HepG2 (cell line): Measurements from ENCODE around the gene USP5. TPM values are rescaled to one million over a fixed set of nuclear protein-coding genes. Genes with fewer than 3 reads are reported as not detected.

Experiments used
- BORCS8-MEF2B ChIP-seq: sonication (generic); formaldehyde crosslinking; IDR thresholded peaks from 2 replicates; pipeline ENCODE4 v1.8.0; 2022; ENCODE audit warnings: mild to moderate bottlenecking, missing genetic modification reagents
- CBFB ChIP-seq: sonication (generic); formaldehyde crosslinking; IDR thresholded peaks from 2 replicates; pipeline ENCODE4 v1.4.0; 2020; ENCODE audit warnings: missing genetic modification reagents
- CBX5 ChIP-seq: sonication (generic); formaldehyde crosslinking; IDR thresholded peaks from 2 replicates; pipeline ENCODE4 v1.4.0; 2020; ENCODE audit warnings: missing genetic modification reagents, borderline replicate concordance
- EEA1 ChIP-seq: sonication (generic); formaldehyde crosslinking; IDR thresholded peaks from 2 replicates; pipeline ENCODE4 v1.5.1; 2020; ENCODE audit warnings: mild to moderate bottlenecking, missing genetic modification reagents, borderline replicate concordance
- IKZF4 ChIP-seq: sonication (generic); formaldehyde crosslinking; IDR thresholded peaks from 2 replicates; pipeline ENCODE4 v1.5.1; 2020; ENCODE audit warnings: borderline replicate concordance, mild to moderate bottlenecking, low read depth, missing genetic modification reagents; ENCODE audit errors: not compliant biosample characterization
- IKZF5 ChIP-seq: IDR thresholded peaks from 2 replicates; pipeline ENCODE4 v1.6.1; 2018; ENCODE audit warnings: missing genetic modification reagents, mild to moderate bottlenecking, missing compliant biosample characterization
- JUN ChIP-seq: sonication (generic); formaldehyde crosslinking; IDR thresholded peaks from 2 replicates; pipeline ENCODE4 v1.4.0; 2020; ENCODE audit warnings: mild to moderate bottlenecking, missing genetic modification reagents
- MAZ ChIP-seq, 2 experiments: sonication (generic) in 1 of 2; formaldehyde crosslinking in 1 of 2; IDR thresholded peaks; 2 replicates each; pipeline versions ENCODE4 v1.5.0 to v1.6.1; 2012 to 2020; ENCODE audit warnings: low read depth in 2 of 2, mild to moderate bottlenecking in 2 of 2, borderline replicate concordance in 1 of 2, improper control_type of control experiment in 1 of 2, low read length in 1 of 2, missing genetic modification reagents in 1 of 2, moderate library complexity in 1 of 2
- NFKBIZ ChIP-seq: IDR thresholded peaks from 2 replicates; pipeline ENCODE4 v1.6.1; 2018; ENCODE audit warnings: missing genetic modification reagents, missing compliant biosample characterization
- POLR2A ChIP-seq, 2 experiments: IDR thresholded peaks; 2 replicates each; pipeline ENCODE4 v1.6.1; 2011; ENCODE audit warnings: low read depth in 2 of 2, low read length in 2 of 2, mild to moderate bottlenecking in 1 of 2, moderate library complexity in 1 of 2; ENCODE audit not compliant: insufficient read depth in 1 of 2
- RBAK ChIP-seq: sonication (generic); formaldehyde crosslinking; IDR thresholded peaks from 2 replicates; pipeline ENCODE4 v1.5.1; 2020; ENCODE audit warnings: mild to moderate bottlenecking, missing genetic modification reagents
- SIX1 ChIP-seq: sonication (generic); formaldehyde crosslinking; IDR thresholded peaks from 2 replicates; pipeline ENCODE4 v1.4.0; 2020; ENCODE audit warnings: missing genetic modification reagents, borderline replicate concordance
- ZNF143 ChIP-seq: sonication (generic); formaldehyde crosslinking; IDR thresholded peaks from 2 replicates; pipeline ENCODE4 v1.4.0; 2020; ENCODE audit warnings: missing genetic modification reagents
- ZNF251 ChIP-seq: sonication (generic); formaldehyde crosslinking; IDR thresholded peaks from 2 replicates; pipeline ENCODE4 v1.9.0; 2021; ENCODE audit warnings: mild to moderate bottlenecking, missing genetic modification reagents
- ZNF33A ChIP-seq: sonication (generic); formaldehyde crosslinking; IDR thresholded peaks from 2 replicates; pipeline ENCODE4 v1.5.1; 2020; ENCODE audit warnings: missing genetic modification reagents, mild to moderate bottlenecking, moderate library complexity, borderline replicate concordance
- ZNF569 ChIP-seq: sonication (generic); formaldehyde crosslinking; IDR thresholded peaks from 2 replicates; pipeline ENCODE4 v1.5.0; 2020; ENCODE audit warnings: mild to moderate bottlenecking, missing genetic modification reagents, moderate library complexity, borderline replicate concordance
- ZNF660 ChIP-seq: sonication (generic); formaldehyde crosslinking; IDR thresholded peaks from 2 replicates; pipeline ENCODE4 v1.5.1; 2020; ENCODE audit warnings: mild to moderate bottlenecking, low read depth, missing genetic modification reagents, borderline replicate concordance
- ZNF770 ChIP-seq: sonication (generic); formaldehyde crosslinking; IDR thresholded peaks from 2 replicates; pipeline ENCODE4 v1.5.0; 2020; ENCODE audit warnings: mild to moderate bottlenecking, missing genetic modification reagents
- polyA plus RNA-seq, 8 experiments: library from polyadenylated mRNA; depleted of rRNA in 3 of 8; stranded (reverse) in 7 of 8; unstranded in 1 of 8; fragments of >200 nt; fragmentation: Illumina TruSeq in 4 of 8; extraction: Trizol in 4 of 8; gene quantifications; 2 replicates each; pipeline versions ENCODE4 v1.2.1 to v1.2.3, GENCODE V29; 2011 to 2016; ENCODE audit warnings: low read depth in 4 of 8, missing spikeins in 1 of 8, mixed read lengths in 1 of 8; ENCODE audit not compliant: insufficient read depth in 1 of 8
- total RNA-seq, 5 experiments: library from RNA; depleted of rRNA; stranded (reverse); fragments of >200 nt; fragmentation: Illumina TruSeq; extraction: Trizol; gene quantifications; 2 replicates each; pipeline ENCODE4 v1.2.3, GENCODE V29; 2016; ENCODE audit warnings: low read depth in 1 of 5
- TF ChIP-seq, protein P1 (sequence below): sonication (generic); formaldehyde crosslinking; IDR thresholded peaks from 2 replicates; pipeline ENCODE4 v1.8.1; 2022; ENCODE audit warnings: low read depth, mild to moderate bottlenecking, missing genetic modification reagents
- TF ChIP-seq, protein P2 (sequence below): sonication (generic); formaldehyde crosslinking; IDR thresholded peaks from 2 replicates; pipeline ENCODE4 v1.9.0; 2021; ENCODE audit warnings: missing genetic modification reagents, borderline replicate concordance
- TF ChIP-seq, protein P3 (sequence below): sonication (generic); formaldehyde crosslinking; IDR thresholded peaks from 2 replicates; pipeline ENCODE4 v1.5.0; 2020; ENCODE audit warnings: missing genetic modification reagents, mild to moderate bottlenecking, borderline replicate concordance

Gene USP5
- total and polyA plus RNA-seq, 2 of the 13 experiments (the other 11 are each of a cell fraction or from before 2014, with no cell fraction given), result 39.6 to 56.0 TPM

DNA sequence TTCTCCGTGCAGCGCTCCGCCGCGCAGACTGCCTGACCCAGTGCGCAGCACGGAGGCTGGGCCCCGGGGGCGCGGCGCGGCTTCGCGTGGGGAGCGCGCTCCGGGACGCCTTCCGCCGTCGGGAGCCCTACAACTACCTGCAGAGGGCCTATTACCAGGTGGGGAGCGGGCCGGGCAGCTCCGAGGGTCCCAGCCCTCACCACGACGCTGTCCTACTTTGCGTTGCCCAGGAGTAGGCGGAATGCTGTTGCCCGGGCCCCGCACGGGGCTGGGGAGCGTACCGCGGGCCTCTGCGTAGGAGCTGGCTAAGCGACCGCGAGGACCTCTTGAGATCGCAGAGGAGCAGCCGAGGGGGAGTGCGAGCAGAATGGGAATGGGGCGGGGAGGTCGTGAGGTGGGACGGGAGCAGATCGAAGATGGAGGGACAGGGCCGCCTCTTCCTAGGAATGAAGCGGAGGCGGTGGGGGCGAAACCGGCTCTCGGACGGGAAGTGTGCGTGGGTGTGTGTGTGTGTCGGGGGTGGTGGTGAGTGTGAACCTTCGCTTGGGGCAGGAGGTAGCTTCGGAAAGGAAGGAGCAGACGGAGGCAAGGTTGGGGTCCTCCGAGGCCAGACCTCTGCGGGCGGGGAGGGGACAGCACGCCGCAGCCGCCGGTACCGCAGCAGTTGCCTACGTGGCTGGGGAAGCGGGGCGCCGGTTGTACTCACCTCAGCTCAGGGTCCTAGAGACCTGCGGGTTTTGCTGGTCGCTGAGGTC, 23.0 kb upstream of the USP5 start (continued):
- TF ChIP-seq, protein P1, sequence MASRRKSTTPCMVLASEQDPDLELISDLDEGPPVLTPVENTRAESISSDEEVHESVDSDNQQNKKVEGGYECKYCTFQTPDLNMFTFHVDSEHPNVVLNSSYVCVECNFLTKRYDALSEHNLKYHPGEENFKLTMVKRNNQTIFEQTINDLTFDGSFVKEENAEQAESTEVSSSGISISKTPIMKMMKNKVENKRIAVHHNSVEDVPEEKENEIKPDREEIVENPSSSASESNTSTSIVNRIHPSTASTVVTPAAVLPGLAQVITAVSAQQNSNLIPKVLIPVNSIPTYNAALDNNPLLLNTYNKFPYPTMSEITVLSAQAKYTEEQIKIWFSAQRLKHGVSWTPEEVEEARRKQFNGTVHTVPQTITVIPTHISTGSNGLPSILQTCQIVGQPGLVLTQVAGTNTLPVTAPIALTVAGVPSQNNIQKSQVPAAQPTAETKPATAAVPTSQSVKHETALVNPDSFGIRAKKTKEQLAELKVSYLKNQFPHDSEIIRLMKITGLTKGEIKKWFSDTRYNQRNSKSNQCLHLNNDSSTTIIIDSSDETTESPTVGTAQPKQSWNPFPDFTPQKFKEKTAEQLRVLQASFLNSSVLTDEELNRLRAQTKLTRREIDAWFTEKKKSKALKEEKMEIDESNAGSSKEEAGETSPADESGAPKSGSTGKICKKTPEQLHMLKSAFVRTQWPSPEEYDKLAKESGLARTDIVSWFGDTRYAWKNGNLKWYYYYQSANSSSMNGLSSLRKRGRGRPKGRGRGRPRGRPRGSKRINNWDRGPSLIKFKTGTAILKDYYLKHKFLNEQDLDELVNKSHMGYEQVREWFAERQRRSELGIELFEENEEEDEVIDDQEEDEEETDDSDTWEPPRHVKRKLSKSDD (CRISPR knock-in tag), result no peak
- TF ChIP-seq BORCS8-MEF2B (CRISPR knock-in tag), result peak; percentile 24; the same call in 1 of the 2 replicates
- no peak for TF ChIP-seq CBFB (CRISPR knock-in tag)
- no peak for TF ChIP-seq CBX5 (CRISPR knock-in tag)
- no peak for TF ChIP-seq JUN (CRISPR knock-in tag)
- TF ChIP-seq POLR2A (IDR thresholded peaks at IDR 0.05; ENCODE audit: insufficient read depth in 1 of 2, low read depth in 2 of 2, low read length in 2 of 2), result no peak
- TF ChIP-seq NFKBIZ (CRISPR knock-in tag), result no peak
- TF ChIP-seq, protein P2, sequence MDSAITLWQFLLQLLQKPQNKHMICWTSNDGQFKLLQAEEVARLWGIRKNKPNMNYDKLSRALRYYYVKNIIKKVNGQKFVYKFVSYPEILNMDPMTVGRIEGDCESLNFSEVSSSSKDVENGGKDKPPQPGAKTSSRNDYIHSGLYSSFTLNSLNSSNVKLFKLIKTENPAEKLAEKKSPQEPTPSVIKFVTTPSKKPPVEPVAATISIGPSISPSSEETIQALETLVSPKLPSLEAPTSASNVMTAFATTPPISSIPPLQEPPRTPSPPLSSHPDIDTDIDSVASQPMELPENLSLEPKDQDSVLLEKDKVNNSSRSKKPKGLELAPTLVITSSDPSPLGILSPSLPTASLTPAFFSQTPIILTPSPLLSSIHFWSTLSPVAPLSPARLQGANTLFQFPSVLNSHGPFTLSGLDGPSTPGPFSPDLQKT, result no peak
- TF ChIP-seq EEA1 (CRISPR knock-in tag), result no peak
- no peak for TF ChIP-seq ZNF251 (CRISPR knock-in tag)
- TF ChIP-seq ZNF569 (CRISPR knock-in tag), result no peak
- TF ChIP-seq, protein P3, sequence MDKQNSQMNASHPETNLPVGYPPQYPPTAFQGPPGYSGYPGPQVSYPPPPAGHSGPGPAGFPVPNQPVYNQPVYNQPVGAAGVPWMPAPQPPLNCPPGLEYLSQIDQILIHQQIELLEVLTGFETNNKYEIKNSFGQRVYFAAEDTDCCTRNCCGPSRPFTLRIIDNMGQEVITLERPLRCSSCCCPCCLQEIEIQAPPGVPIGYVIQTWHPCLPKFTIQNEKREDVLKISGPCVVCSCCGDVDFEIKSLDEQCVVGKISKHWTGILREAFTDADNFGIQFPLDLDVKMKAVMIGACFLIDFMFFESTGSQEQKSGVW (CRISPR knock-in tag), result no peak
- TF ChIP-seq ZNF33A (CRISPR knock-in tag), result no peak
- TF ChIP-seq IKZF4 (CRISPR knock-in tag), result no peak
- no peak for TF ChIP-seq ZNF143
- no peak for TF ChIP-seq MAZ (IDR thresholded peaks at IDR 0.05; ENCODE audit: borderline replicate concordance, low read depth, low read length)
- TF ChIP-seq MAZ (CRISPR knock-in tag; IDR thresholded peaks at IDR 0.05; ENCODE audit: low read depth), result peak; percentile 38; the same call in 1 of the 2 replicates
- no peak for TF ChIP-seq RBAK (CRISPR knock-in tag)
- TF ChIP-seq ZNF770 (CRISPR knock-in tag), result no peak
- TF ChIP-seq SIX1 (CRISPR knock-in tag), result no peak
- 0 out of 2 replicates have a peak, but pooled peaks have one; percentile 21 for TF ChIP-seq IKZF5 (CRISPR knock-in tag)
- no peak for TF ChIP-seq ZNF660
